Endometrial microvascular endothelial cells (primary cell): Measurements from ENCODE around the gene STK11IP. TPM values are rescaled to one million over a fixed set of nuclear protein-coding genes. Genes with fewer than 3 reads are reported as not detected.

Source experiments
- in situ Hi-C: cut with HindIII; loops from 2 replicates; pipeline ENCODE4 v1.10.0; 2017; ENCODE audit warnings: low sequenced_read_pairs, low pct_unique_long_range_greater_than_20kb; ENCODE audit errors: inconsistent ontology term
- total RNA-seq: library from RNA; depleted of rRNA; stranded (reverse); fragments of >200 nt; gene quantifications from one replicate; pipeline ENCODE4 v1.2.3, GENCODE V29; 2015; ENCODE audit errors: inconsistent ontology term

Gene STK11IP
- total RNA-seq, 1 donor from 2014 or later: 15.3 TPM

GRCh38 chr2:219629976-219630695 is 32.5 kb downstream of the STK11IP start:
- in situ Hi-C loops: no loop called here

- in situ Hi-C loops: no loop called here
Observed at GRCh38 chr2:219630770-219631405, 33.2 kb downstream of the STK11IP start.

GRCh38 chr2:219631406-219631891 is 33.8 kb downstream of the STK11IP start:
- in situ Hi-C loops: no loop called here

- in situ Hi-C loops: no loop called here
Observed at GRCh38 chr2:219631904-219632759, 34.5 kb downstream of the STK11IP start.

GRCh38 chr2:219632760-219633105 is 35.1 kb downstream of the STK11IP start:
- in situ Hi-C loops: no loop called here

- in situ Hi-C loops: no loop called here
Observed at GRCh38 chr2:219633276-219634065, 35.8 kb downstream of the STK11IP start.

- in situ Hi-C loops: no loop called here
Observed at GRCh38 chr2:219634171-219634940, 36.7 kb downstream of the STK11IP start.

GRCh38 chr2:219634951-219635751 is 37.5 kb downstream of the STK11IP start:
- in situ Hi-C loops: no loop called here

GRCh38 chr2:219636144-219636915 is 38.7 kb downstream of the STK11IP start:
- in situ Hi-C loops: no loop called here

- in situ Hi-C loops: no loop called here
Observed at GRCh38 chr2:219636941-219637841, 39.5 kb downstream of the STK11IP start.

- in situ Hi-C loops: no loop called here
Observed at GRCh38 chr2:219637842-219638185, 40.2 kb downstream of the STK11IP start.

- in situ Hi-C loops: no loop called here
Observed at GRCh38 chr2:219638217-219638947, 40.7 kb downstream of the STK11IP start.

- in situ Hi-C loops: no loop called here
Observed at GRCh38 chr2:219638948-219639755, 41.5 kb downstream of the STK11IP start.

GRCh38 chr2:219641390-219642068 is 43.9 kb downstream of the STK11IP start:
- in situ Hi-C loops: no loop called here
